HG03064 (cell line): ENCODE measurements around the gene IFT80.

Experiments
- ATAC-seq: cut with Tn5 transposase; IDR thresholded peaks from one replicate; pipeline ENCODE4 v1.9.1; 2021; ENCODE audit warnings: low read depth; ENCODE audit not compliant: unreplicated experiment

IFT80 gene

GRCh38 chr3:160399125-160400029 lies at the start of gene IFT80, which contains the start of gene SMC4:
IFT80 (minus strand) TSS chr3:160399225; CDS start chr3:160384600, 14,625 bp downstream.
SMC4 (plus strand) TSS chr3:160399650; CDS start chr3:160400827, 1,177 bp downstream.
- peak; percentile 93 for ATAC-seq

GRCh38 chr3:160447544-160447943 lies 48.5 kb upstream of the IFT80 start:
- no peak for ATAC-seq

DNA sequence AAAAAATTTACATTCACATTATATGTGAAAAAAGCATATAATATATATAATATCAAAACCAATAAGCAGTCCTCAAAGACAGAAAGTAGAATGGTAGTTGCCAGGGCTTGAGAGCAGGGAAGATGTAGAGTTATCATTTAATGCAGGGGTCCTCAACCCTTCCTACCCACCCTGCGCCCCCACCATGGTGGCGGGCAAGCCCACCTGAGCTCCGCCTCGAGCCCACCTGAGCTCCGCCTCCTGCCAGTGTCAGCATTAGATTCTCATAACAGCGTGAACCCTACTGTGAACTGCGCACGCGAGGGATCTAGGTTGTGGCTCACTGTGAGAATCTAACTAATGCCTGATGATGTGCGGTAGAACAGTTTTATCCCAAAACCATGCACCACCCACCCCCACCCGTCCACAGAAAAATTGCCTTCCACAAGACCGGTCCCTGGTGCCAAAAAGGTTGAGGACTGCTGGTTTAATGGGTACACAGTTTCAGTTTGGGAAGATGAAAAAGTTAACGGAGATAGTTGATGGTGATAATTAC lies 47.6 kb upstream of the IFT80 start:
- ATAC-seq, result no peak

- ATAC-seq, result no peak
Measured at GRCh38 chr3:160445854-160446253, 46.8 kb upstream of the IFT80 start.

- no peak for ATAC-seq
Measured at GRCh38 chr3:160444411-160444810, 45.4 kb upstream of the IFT80 start.

- no peak for ATAC-seq
Measured at GRCh38 chr3:160440687-160441086, 41.7 kb upstream of the IFT80 start.

GRCh38 chr3:160437083-160437455 lies 38.0 kb upstream of the IFT80 start:
- ATAC-seq, result no peak

GRCh38 chr3:160435747-160436146 lies 36.7 kb upstream of the IFT80 start:
- no peak for ATAC-seq

GRCh38 chr3:160435095-160435494 lies 36.1 kb upstream of the IFT80 start:
- ATAC-seq, result no peak

- ATAC-seq, result no peak
Measured at GRCh38 chr3:160434071-160434470, 35.0 kb upstream of the IFT80 start.

GRCh38 chr3:160427832-160428424 lies 28.9 kb upstream of the IFT80 start:
- ATAC-seq, result no peak

GRCh38 chr3:160417311-160417710 lies 18.3 kb upstream of the IFT80 start:
- ATAC-seq, result no peak

DNA sequence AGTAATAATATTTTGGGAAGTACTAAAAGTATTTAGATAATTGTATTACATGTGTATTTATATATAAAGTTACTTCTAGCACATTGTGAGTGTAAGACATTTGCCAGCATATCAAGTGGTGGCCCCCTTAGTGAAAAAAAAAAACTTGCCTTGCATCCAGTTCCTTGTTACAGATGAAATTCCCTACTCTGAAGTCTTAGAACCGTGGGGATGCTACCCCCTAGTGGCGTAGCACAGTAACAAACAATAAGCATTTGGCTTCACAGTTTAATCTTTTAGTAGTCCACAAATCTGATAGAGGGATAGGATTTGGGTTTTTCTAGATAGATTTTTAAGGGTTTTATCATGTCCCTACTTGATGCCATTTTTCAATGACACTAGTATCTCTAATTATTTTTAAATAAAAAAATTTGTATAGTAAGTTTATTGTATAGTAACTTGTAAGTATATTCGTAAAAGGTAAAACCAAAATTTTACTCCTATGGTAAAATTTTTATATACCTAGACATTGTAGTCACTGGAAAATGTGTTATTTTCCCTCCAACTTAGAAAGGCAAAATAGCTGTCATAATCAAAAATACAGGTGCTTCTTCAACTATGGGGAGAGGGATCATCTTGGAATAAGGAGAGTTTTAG lies 14.7 kb upstream of the IFT80 start:
- ATAC-seq, result peak; percentile 62

DNA sequence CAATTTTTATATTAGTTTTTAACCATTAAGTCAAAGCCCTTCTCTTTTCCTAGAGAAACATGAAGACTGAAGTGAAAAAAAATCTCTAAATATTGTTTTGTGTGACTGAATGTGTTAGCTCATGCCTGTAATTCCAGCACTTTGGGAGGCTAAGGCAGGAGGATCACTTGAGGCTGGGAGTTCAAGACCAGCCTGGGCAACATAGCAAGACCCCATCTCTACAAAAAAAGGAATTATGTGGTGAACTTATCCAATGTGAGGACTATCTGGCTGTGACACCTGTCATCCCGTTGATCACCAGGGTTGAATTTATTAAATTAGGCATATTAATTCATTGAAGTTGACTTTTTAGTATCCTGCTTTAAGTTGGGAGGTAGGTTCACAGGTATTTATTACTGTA lies 13.5 kb upstream of the IFT80 start:
- ATAC-seq, result no peak

- ATAC-seq, result no peak
Measured at GRCh38 chr3:160409812-160410610, 11.0 kb upstream of the IFT80 start.

GRCh38 chr3:160403796-160404470 lies 4.9 kb upstream of the IFT80 start:
- no peak for ATAC-seq

GRCh38 chr3:160403028-160403545 lies 4.1 kb upstream of the IFT80 start:
- no peak for ATAC-seq

DNA sequence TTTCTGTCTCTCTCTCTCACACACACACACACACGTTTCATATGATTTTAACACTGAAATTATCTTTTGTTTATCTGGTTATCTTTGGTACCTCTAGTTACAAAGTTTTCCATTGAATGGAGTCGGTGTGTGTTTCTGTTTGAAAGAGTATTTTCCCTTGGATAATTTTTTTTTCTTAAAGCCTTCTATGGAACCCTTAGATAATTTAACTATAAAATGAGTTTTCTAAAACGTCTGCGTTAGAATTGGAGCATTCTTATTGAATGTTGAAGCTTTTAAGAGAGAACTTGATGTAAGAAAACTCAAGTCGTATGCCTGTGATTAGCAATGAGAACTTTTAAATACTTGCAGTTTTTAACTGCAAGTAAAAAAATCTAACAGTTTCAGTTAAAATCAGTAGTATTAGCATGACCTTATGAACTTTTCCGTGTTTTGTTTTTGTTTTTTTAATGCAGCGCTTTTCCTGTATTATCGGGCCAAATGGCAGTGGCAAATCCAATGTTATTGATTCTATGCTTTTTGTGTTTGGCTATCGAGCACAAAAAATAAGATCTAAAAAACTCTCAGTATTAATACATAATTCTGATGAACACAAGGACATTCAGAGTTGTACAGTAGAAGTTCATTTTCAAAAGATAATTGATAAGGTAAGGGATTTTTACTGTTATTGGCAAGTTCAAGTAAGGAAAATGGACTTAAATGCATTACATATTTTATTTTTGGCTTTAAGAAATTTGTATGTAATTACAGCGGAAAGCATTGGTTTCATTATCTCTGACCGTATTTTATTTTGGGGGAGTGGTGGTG lies 3.4 kb upstream of the IFT80 start:
- no peak for ATAC-seq
